GM23248 (cell line): ENCODE measurements around the gene SH2D4B. TPM values are rescaled to one million over a fixed set of nuclear protein-coding genes. Genes with fewer than 3 reads are reported as not detected.

Experiments used
- DNase-seq: peaks from one replicate; pipeline ENCODE4 v3.0.0-alpha.2; 2015
- H2AFZ ChIP-seq: fragments of 200-600 bp; sonication (generic); 2 replicates; pipeline ENCODE4 v1.6.1; 2016; ENCODE audit warnings: antibody characterized with exemption
- H3F3A ChIP-seq: fragments of 200-600 bp; sonication (generic); 2 replicates; pipeline ENCODE4 v1.6.1; 2016; ENCODE audit warnings: mild to moderate bottlenecking, antibody characterized with exemption, mixed run types; ENCODE audit not compliant: insufficient read depth
- H3K27ac ChIP-seq: fragments of 200-600 bp; sonication (generic); 2 replicates; pipeline ENCODE4 v1.5.1; 2016; ENCODE audit warnings: mild to moderate bottlenecking
- H3K27me3 ChIP-seq: fragments of 200-600 bp; sonication (generic); replicated peaks from 2 replicates; pipeline ENCODE4 v1.6.1; 2016; ENCODE audit warnings: mild to moderate bottlenecking; ENCODE audit not compliant: insufficient read depth
- H3K36me3 ChIP-seq: fragments of 200-600 bp; sonication (generic); 2 replicates; pipeline ENCODE4 v1.6.1; 2016; ENCODE audit warnings: low read depth, mild to moderate bottlenecking
- H3K4me1 ChIP-seq: fragments of 200-600 bp; sonication (generic); 2 replicates; pipeline ENCODE4 v1.6.1; 2016; ENCODE audit warnings: mild to moderate bottlenecking; ENCODE audit not compliant: insufficient read depth
- H3K4me2 ChIP-seq: fragments of 200-600 bp; sonication (generic); one replicate; pipeline ENCODE4 v1.6.1; 2016; ENCODE audit warnings: mild to moderate bottlenecking; ENCODE audit not compliant: unreplicated experiment
- H3K4me3 ChIP-seq: fragments of 200-600 bp; sonication (generic); 2 replicates; pipeline ENCODE4 v1.5.1; 2016; ENCODE audit warnings: mild to moderate bottlenecking
- H3K79me2 ChIP-seq: fragments of 200-600 bp; sonication (generic); 2 replicates; pipeline ENCODE4 v1.6.1; 2016; ENCODE audit warnings: mild to moderate bottlenecking; ENCODE audit not compliant: insufficient read depth
- H3K9ac ChIP-seq: fragments of 200-600 bp; sonication (generic); 2 replicates; pipeline ENCODE4 v1.6.1; 2016; ENCODE audit warnings: mild to moderate bottlenecking
- H3K9me2 ChIP-seq: fragments of 200-600 bp; sonication (generic); 2 replicates; pipeline ENCODE4 v1.6.1; 2016; ENCODE audit warnings: mixed run types, mild to moderate bottlenecking, moderate library complexity; ENCODE audit not compliant: insufficient read depth
- H3K9me3 ChIP-seq: fragments of 200-600 bp; sonication (generic); one replicate; pipeline ENCODE4 v1.6.1; 2017; ENCODE audit warnings: low read depth
- H4K20me1 ChIP-seq: fragments of 200-600 bp; sonication (generic); 2 replicates; pipeline ENCODE4 v1.6.0; 2016; ENCODE audit not compliant: insufficient read depth
- EZH2 ChIP-seq: fragments of 200-600 bp; sonication (generic); IDR thresholded peaks from 2 replicates; pipeline ENCODE4 v1.6.1; 2018; ENCODE audit warnings: antibody characterized with exemption, mild to moderate bottlenecking; ENCODE audit not compliant: insufficient read depth, poor library complexity, severe bottlenecking
- EZH2phosphoT487 ChIP-seq: fragments of 200-600 bp; sonication (generic); IDR thresholded peaks from 2 replicates; pipeline ENCODE4 v1.6.1; 2018; ENCODE audit warnings: antibody characterized with exemption, moderate library complexity, mild to moderate bottlenecking, low read depth; ENCODE audit not compliant: insufficient read depth
- WGBS, 2 experiments: methylation state at CpG; one replicate each; pipeline ENCODE4 v1.1.6; 2015 to 2017; ENCODE audit warnings: low lambda C conversion rate in 2 of 2, low coverage in 1 of 2; ENCODE audit errors: missing lambda C conversion rate in 2 of 2; 5-methylcytosine and 5-hydroxymethylcytosine counted together
- in situ Hi-C: fragments of 300-500 bp; cut with MboI; formaldehyde crosslinking; loops from 2 replicates; pipeline ENCODE4 v1.15.0; 2020
- polyA plus RNA-seq: library from polyadenylated mRNA; unstranded; fragments of >200 nt; fragmentation: Nextera tagmentation; extraction: Ambion mirVana; gene quantifications from 2 replicates; pipeline ENCODE4 v1.2.1, GENCODE V29; 2016
- total RNA-seq: library from RNA; depleted of rRNA; stranded (reverse); fragments of >200 nt; shearing (Covaris generic); gene quantifications from 2 replicates; pipeline ENCODE4 v1.2.3, GENCODE V29; 2014

The SH2D4B gene
- total and polyA plus RNA-seq, 2 experiments from 2014 or later = not detected

DNA sequence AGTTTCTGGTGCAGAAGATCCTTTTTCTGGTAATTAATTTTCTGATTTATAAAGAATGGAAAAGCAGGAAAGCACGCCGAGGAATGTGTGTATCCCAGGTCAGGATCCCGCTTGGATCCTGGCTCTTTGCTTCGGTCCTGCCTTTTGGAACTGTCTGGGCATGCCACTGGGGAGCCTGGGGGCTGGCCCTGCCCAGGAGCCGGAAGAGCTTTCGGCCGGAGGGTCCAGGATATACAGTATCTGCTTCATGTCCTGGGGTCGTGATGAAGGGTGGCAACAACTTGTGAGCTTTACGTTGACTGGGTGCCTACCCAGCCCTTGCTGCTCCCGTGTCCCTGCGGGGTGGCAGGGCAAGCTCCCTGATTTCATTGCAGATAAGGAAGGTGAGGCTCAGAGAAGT is 2.4 kb downstream of the SH2D4B start:
- in situ Hi-C loops = no loop called here
- no peaks in the 10 kb centered on the region for H3K36me3 ChIP-seq
- H3K27me3 ChIP-seq = peaks cover 9% of the 10 kb centered on the region
- H3K4me2 ChIP-seq = no peak overlapping the region
- H4K20me1 ChIP-seq = no peaks in the 10 kb centered on the region
- no peak overlapping the region for H3K27ac ChIP-seq
- no peak for DNase-seq
- no peaks in the 10 kb centered on the region for H3F3A ChIP-seq
- no peaks in the 10 kb centered on the region for H3K9me3 ChIP-seq
- no peak overlapping the region for H3K4me3 ChIP-seq
- no peak overlapping the region for H3K9ac ChIP-seq
- 60 to 62% methylated on average over 11 of the region's 11 CpGs for WGBS, 2 experiments
- H2AFZ ChIP-seq = no peak overlapping the region
- H3K4me1 ChIP-seq = no peaks in the 10 kb centered on the region
- TF ChIP-seq EZH2phosphoT487 = no peak
- no peak for TF ChIP-seq EZH2
- H3K79me2 ChIP-seq = no peaks in the 10 kb centered on the region
- no peaks in the 10 kb centered on the region for H3K9me2 ChIP-seq

DNA sequence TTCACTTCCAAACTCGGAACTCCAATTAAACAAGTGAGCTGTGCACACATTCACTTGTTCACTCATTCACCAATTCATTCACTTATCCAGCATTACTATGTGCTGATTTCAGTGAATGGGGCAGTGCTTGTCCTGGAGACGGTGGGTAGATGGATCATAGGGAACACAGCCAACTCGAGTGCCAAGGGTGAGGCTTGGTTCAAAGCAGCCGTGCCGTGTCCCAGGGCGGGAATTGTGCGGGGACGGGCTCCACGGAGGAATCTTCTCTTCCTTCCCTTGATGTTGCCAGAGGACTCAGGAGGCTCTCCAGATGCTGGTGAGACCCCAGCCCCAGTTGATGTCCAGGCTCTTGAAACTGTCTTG is 2.9 kb downstream of the SH2D4B start:
- Histone ChIP-seq H3K27me3 (peaks cover 9% of the 10 kb centered on the region), H3K9me3 (no peaks in the 10 kb centered on the region), H3K36me3 (no peaks in the 10 kb centered on the region), H2AFZ (no peak overlapping the region), H3K9ac (no peak overlapping the region), H3K27ac (no peak overlapping the region), H3K9me2 (no peaks in the 10 kb centered on the region), H3K79me2 (no peaks in the 10 kb centered on the region), H3K4me1 (no peaks in the 10 kb centered on the region), H3K4me3 (no peak overlapping the region), H3F3A (no peaks in the 10 kb centered on the region), H3K4me2 (no peak overlapping the region), H4K20me1 (no peaks in the 10 kb centered on the region)
- DNase-seq = no peak
- 64 to 70% methylated on average over 9 of the region's 9 CpGs for WGBS, 2 experiments
- in situ Hi-C loops = no loop called here
- TF ChIP-seq EZH2phosphoT487 = no peak
- TF ChIP-seq EZH2 = no peak

DNA sequence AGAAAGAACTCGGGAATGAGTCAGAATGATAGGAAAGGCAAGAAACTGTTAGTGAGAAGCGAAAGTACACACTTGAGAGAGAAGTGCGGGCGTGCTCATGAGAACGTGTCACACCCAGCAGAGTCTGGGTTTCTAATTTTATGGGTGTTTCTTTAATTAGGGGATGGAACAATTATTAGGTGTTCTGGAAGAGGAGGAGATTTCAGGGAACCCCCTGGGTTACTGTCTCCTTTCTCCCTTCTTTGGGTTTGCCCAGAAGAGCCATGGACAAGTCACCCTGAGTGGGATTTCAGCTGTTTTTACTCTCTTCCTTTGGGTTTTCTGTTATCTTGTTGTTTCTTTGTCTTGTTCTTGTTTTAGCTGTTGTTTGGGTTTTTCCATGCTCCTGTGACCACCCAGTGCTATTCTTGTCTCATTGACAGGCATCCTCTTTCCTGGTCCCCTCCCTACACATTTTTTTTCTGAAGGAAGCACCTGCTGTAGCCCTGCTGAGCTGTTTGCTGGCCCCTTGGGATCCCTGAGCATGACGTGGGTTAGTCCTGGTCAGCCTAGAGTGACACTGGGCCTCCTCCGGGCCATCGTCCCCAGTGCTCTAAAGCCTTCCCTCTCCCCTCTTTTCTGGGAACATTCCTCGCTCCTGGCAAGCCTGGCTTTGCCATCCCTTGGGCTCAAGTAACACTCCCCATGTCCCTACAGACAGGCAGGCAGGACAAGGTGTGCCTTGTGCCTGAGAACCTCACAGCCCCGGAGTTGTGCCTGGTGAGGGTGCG is 3.5 kb downstream of the SH2D4B start:
- in situ Hi-C loops = no loop called here
- Histone ChIP-seq H3K9me3 (no peaks in the 10 kb centered on the region), H3K4me3 (no peak overlapping the region), H3K79me2 (no peaks in the 10 kb centered on the region), H3K4me2 (no peak overlapping the region), H3K9me2 (no peaks in the 10 kb centered on the region), H3F3A (no peaks in the 10 kb centered on the region), H2AFZ (no peak overlapping the region), H4K20me1 (no peaks in the 10 kb centered on the region), H3K9ac (no peak overlapping the region), H3K27me3 (peaks cover 9% of the 10 kb centered on the region), H3K4me1 (no peaks in the 10 kb centered on the region), H3K27ac (no peak overlapping the region), H3K36me3 (no peaks in the 10 kb centered on the region)
- WGBS, 2 experiments = 56 to 61% methylated on average over 11 of the region's 11 CpGs
- TF ChIP-seq EZH2 (no peak), EZH2phosphoT487 (no peak)
- no peak for DNase-seq

DNA sequence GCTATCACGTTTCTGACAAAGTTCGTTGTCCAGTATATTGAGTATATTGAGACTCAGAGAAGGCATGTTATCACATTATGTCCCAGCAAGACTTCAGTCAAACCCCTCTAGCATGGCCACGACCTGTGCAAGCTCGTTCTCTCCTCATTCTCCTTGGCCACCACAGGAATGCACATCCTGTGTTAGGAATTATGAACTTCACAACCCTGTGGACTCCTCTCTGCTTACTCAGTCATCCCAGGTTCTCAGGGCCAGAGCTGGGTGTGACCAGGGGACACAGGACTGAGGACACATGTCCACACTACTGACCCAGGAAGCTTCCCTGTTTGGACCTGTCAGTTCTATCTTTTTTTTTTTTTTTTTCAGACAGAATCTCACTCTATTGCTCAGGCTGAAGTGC is 4.4 kb downstream of the SH2D4B start:
- no peak overlapping the region for H3K4me3 ChIP-seq
- H3F3A ChIP-seq = no peaks in the 10 kb centered on the region
- H3K9me3 ChIP-seq = no peaks in the 10 kb centered on the region
- no peak overlapping the region for H3K9ac ChIP-seq
- in situ Hi-C loops = no loop called here
- H2AFZ ChIP-seq = no peak overlapping the region
- no peak for DNase-seq
- H3K27me3 ChIP-seq = peaks cover 9% of the 10 kb centered on the region
- no peaks in the 10 kb centered on the region for H3K4me1 ChIP-seq
- H3K36me3 ChIP-seq = no peaks in the 10 kb centered on the region
- H4K20me1 ChIP-seq = no peaks in the 10 kb centered on the region
- no peaks in the 10 kb centered on the region for H3K79me2 ChIP-seq
- WGBS, 2 experiments = 20 to 30% methylated on average over 4 of the region's 4 CpGs
- no peak for TF ChIP-seq EZH2
- H3K27ac ChIP-seq = no peak overlapping the region
- H3K9me2 ChIP-seq = no peaks in the 10 kb centered on the region
- H3K4me2 ChIP-seq = no peak overlapping the region
